HG03558 (cell line): Measurements from ENCODE around the gene CMTM2.
"Not testable (repeated sequence)": the region's sequence is repeated elsewhere in the genome, so short reads cannot be mapped to it uniquely, and the experiment has no call there.

ENCODE experiments used
- ATAC-seq: cut with Tn5 transposase; IDR thresholded peaks from one replicate; pipeline ENCODE4 v1.9.1; 2021; ENCODE audit warnings: moderate number of reproducible peaks; ENCODE audit not compliant: unreplicated experiment; ENCODE audit errors: extremely low read depth

CMTM2 gene

GRCh38 chr16:66604376-66605176 is 25.3 kb downstream of the CMTM2 start, which contains the start of gene CMTM3:
TSS of gene CMTM3 (plus strand) at chr16:66604704. CDS start at chr16:66604806, 102 bp downstream.
- no peak for ATAC-seq

GRCh38 chr16:66605177-66605978 is 26.1 kb downstream of the CMTM2 start:
- ATAC-seq = no peak

- ATAC-seq = peak; percentile 34
Observed at GRCh38 chr16:66605979-66606751, 26.9 kb downstream of the CMTM2 start.

- peak; percentile 46 for ATAC-seq
Observed at GRCh38 chr16:66608241-66609138, 29.2 kb downstream of the CMTM2 start.

GRCh38 chr16:66609139-66609510 is 29.9 kb downstream of the CMTM2 start:
- ATAC-seq = no peak

GRCh38 chr16:66610111-66610820 is 31.0 kb downstream of the CMTM2 start:
- no peak for ATAC-seq

- ATAC-seq = not testable (repeated sequence)
Observed at GRCh38 chr16:66611911-66612310, 32.6 kb downstream of the CMTM2 start.

GRCh38 chr16:66612422-66612821 is 33.2 kb downstream of the CMTM2 start:
- no peak for ATAC-seq

- ATAC-seq = no peak
Observed at GRCh38 chr16:66614161-66614802, 35.0 kb downstream of the CMTM2 start.

- ATAC-seq = no peak
Observed at GRCh38 chr16:66616169-66616568, 36.9 kb downstream of the CMTM2 start.

GRCh38 chr16:66616592-66616991 is 37.3 kb downstream of the CMTM2 start:
- ATAC-seq = no peak

GRCh38 chr16:66617010-66617434 is 37.8 kb downstream of the CMTM2 start:
- ATAC-seq = no peak

GRCh38 chr16:66617728-66618127 is 38.5 kb downstream of the CMTM2 start:
- ATAC-seq = no peak

GRCh38 chr16:66618588-66619375 is 39.5 kb downstream of the CMTM2 start:
- no peak for ATAC-seq

- ATAC-seq = no peak
Observed at GRCh38 chr16:66619534-66620428, 40.5 kb downstream of the CMTM2 start.

- no peak for ATAC-seq
Observed at GRCh38 chr16:66620429-66620795, 41.1 kb downstream of the CMTM2 start.

- no peak for ATAC-seq
Observed at GRCh38 chr16:66621973-66622372, 42.7 kb downstream of the CMTM2 start.
